Glomerular visceral epithelial cell (primary cell): ENCODE measurements around the gene PHPT1.

Experiments
- DNase-seq: peaks from one replicate; pipeline ENCODE4 v3.0.0-alpha.2; 2016; ENCODE audit errors: extremely low spot score

The PHPT1 gene

DNA sequence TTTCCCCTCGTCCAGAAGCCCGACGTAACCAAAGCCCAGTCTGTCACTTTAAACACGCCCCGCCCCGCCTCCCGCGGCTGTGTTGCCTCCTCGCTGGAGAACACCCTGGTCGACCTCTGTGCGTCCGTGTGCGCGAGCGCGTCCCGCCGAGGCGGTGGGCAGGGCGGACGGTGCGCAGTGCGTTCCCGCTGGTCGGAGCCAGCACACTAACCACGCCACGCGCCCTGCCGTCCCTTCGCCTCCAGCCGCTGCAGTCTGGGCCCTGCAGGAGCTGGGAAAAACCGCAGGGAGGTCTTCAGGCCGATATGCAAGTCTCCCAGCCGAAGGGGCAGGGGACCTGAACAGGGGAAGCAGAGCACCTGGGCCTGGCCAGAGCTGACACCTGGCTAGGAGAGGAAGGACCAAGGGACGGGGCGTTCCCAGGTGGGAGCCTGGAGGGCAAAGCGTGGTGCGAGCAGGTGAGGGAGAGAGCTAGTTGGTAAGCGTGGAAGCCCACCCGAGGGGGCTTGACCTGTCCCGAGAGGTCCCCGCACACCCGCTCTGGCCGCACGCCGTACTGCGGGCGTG lies 1.3 kb upstream of the PHPT1 start:
- DNase-seq = peak; percentile 84

- no peak for DNase-seq
Observed at GRCh38 chr9:136848393-136849037, 694 bp upstream of the PHPT1 start.

GRCh38 chr9:136849960-136850865 lies 1.0 kb downstream of the PHPT1 start:
- no peak for DNase-seq

DNA sequence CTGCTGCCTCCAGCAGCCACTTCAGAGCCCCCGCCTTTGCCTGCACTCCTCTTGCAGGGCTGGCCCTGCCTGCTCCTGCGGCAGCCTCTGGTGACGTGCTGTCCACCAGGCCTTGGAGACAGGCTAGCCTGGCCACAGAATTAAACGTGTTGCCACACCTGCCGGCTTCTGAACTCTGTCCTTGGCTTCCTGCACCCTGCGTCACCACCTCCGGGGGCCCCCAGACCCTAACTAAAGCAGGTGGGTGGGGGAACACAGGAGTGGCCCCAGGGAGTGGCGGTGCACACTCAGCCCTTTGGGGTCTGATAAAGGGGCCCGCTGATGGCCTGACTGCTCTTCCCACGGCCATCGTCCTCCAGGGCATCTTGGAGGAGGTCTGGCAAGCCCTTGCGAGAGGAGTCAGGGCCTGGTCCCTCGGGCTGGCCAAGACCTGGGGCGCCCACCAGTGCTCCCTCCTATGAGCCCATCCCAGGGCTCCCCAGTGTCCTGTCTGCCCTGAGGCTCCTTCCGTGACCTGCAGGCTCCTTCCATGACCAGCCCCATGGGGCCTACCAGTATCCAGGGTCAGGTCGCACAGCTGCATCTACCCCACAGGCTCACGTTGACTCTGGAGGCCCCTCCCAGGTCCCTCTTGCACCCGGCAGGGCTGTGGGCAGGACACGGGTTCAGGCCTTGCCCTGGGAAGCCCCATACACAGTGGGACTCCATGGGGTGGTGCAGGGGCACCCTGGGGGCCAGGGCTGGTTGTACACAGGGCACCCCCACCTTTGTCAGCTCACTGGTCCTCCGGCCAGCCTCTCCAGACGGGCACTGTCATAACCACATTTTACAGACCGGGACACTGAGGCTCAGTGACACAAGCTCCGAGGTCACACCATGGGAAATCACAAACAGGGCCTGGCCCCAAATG lies 1.9 kb downstream of the PHPT1 start:
- DNase-seq = no peak

DNA sequence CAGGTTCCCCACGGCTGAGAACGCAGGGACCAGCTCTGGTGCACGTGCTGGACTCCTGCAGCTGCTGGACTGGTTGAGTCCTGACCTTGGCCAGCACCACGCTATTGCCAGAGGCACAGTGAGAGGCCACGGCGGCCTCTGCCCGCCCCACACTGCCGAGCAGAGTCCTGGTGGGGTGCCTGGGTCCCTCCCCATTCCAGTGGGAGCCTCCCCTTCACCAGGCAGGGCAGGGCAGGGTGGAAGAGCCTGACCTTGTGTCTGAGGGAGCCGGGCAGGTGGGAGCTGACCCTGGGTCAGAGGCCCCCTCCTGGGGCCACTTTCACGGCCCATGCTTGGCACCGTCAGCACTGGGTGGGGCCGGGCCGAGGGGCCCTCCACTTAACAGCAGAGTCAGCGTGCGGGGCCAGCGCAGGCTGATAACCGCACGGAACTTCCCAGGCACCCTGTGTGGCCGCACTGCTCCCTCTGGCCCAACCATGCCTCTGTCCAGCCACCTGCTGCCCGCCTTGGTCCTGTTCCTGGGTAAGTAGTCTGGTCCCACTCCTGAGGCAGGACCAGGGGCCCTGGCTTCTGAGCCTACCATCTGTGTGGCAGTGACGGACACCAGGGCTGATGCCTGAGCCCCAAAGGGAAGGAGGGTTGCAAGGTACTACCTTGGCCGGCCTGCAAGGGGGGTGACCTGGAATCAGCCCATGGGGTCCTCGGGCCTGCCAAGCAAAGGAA lies 2.9 kb downstream of the PHPT1 start, which contains the start of gene MAMDC4:
Gene MAMDC4, plus strand, starts transcription at position 406 of the 723 bp plus-strand sequence. Its CDS starts 71 bp downstream, at position 477.
- no peak for DNase-seq

- no peak for DNase-seq
Observed at GRCh38 chr9:136852664-136853595, 3.7 kb downstream of the PHPT1 start.

DNA sequence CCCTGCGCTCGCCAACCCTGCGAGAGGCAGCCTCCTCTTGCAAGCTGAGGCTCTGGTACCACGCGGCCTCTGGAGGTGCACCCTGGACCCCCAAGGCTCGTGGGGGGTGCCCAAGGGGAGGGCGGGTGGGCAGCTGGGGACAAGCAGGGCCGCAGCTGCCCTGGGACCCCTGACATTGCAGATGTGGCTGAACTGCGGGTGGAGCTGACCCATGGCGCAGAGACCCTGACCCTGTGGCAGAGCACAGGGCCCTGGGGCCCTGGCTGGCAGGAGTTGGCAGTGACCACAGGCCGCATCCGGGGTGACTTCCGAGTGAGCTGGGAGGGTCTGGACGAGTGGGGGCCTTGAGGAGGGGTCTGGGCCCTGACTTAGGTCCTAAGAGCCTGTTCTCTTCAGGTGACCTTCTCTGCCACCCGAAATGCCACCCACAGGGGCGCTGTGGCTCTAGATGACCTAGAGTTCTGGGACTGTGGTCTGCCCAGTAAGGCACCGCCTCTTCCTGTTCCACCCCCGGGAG lies 4.4 kb downstream of the PHPT1 start:
- no peak for DNase-seq

GRCh38 chr9:136854113-136854841 lies 5.1 kb downstream of the PHPT1 start:
- no peak for DNase-seq

DNA sequence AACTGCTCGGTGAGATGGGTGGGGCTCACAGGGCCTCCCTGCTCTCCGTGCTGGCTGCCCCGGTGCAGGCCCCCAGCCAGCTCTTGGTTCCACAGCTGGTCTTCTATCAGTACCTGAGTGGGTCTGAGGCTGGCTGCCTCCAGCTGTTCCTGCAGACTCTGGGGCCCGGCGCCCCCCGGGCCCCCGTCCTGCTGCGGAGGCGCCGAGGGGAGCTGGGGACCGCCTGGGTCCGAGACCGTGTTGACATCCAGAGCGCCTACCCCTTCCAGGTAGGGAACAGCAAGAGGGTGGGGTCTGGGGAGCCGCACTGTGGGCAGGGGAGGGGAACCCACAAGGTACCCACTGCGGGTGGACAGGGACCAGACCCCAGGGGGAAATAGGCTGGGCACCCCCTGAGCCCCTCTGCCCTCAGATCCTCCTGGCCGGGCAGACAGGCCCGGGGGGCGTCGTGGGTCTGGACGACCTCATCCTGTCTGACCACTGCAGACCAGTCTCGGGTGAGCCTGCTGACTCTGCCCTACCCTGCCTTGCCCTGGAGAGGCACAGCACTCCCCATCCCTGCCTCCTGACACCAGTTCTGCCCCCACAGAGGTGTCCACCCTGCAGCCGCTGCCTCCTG lies 5.7 kb downstream of the PHPT1 start:
- DNase-seq = no peak

DNA sequence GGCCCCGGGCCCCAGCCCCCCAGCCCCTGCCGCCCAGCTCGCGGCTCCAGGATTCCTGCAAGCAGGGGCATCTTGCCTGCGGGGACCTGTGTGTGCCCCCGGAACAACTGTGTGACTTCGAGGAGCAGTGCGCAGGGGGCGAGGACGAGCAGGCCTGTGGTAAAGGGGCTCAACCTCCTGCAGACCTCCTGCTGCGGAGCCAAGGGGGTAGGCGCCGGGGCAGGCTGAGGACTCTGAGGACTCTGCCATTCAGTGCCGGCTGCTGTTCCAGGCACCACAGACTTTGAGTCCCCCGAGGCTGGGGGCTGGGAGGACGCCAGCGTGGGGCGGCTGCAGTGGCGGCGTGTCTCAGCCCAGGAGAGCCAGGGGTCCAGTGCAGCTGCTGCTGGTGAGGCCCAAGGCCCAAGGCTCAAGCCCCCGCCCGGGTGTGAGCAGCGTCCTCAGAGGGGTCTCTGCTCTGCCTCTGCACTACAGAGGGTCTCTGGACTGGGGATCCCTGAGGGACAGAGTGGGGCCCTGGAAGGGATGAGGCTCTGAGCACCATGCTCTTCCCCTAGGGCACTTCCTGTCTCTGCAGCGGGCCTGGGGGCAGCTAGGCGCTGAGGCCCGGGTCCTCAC lies 6.4 kb downstream of the PHPT1 start:
- DNase-seq = no peak

GRCh38 chr9:136856079-136856476 lies 6.9 kb downstream of the PHPT1 start:
- no peak for DNase-seq

DNA sequence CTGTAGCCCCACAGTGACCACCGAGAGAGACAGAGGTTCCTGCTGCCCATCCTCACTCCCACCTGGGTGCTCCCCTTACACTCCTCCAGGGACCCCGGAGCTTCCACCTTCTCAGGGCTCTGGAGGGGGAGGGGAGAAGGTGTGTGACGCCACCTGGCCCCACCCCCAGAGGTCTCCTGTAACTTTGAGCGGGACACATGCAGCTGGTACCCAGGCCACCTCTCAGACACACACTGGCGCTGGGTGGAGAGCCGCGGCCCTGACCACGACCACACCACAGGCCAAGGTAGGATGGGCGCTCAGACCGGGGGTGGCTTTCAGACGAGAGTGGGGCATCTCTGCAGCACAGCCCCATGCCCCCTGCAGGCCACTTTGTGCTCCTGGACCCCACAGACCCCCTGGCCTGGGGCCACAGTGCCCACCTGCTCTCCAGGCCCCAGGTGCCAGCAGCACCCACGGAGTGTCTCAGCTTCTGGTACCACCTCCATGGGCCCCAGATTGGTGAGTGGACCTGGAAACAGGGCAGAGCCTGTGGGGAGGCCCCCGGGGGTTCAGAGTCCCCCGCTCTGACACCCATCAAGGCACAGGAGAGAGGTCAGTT lies 7.4 kb downstream of the PHPT1 start:
- no peak for DNase-seq

- DNase-seq = no peak
Observed at GRCh38 chr9:136857166-136857565, 8.0 kb downstream of the PHPT1 start.

- DNase-seq = no peak
Observed at GRCh38 chr9:136857581-136858412, 8.6 kb downstream of the PHPT1 start.

- DNase-seq = no peak
Observed at GRCh38 chr9:136858452-136858843, 9.2 kb downstream of the PHPT1 start.

DNA sequence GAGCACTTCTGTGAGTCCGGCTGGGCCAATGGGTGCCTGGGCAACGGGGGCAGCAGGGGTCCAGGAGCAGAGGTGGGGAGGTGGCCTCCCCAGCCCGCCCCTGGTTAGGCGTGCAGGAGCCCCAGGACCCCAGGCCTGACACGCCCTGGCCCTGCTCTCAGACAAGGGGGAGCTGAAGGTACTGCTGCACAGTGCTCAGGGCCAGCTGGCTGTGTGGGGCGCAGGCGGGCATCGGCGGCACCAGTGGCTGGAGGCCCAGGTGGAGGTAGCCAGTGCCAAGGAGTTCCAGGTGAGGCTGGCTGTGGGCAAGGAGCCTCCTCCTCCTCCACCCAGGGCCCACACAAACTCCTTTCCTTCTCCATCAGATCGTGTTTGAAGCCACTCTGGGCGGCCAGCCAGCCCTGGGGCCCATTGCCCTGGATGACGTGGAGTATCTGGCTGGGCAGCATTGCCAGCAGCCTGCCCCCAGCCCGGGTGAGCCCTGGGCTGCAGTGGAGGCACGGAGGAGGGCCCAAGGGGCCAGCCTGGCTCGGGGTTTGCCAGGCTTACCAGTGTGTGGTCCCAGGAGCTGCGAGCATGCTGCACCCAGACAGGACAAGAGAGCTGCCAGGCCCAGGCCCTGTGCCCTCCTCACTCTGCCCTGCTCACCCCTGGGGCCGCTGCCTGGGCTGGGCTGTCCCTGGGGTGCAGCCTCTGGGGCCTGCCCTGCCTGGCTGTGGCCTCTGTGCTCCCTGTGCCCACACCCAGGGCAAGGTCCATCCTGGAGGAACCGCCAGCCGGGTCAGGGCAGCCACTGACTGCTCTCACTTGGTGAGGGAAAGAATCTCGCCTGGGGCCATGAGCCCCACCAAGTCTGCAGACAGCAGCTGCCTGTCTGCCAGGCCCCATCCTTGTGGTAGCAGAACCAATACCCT lies 9.9 kb downstream of the PHPT1 start:
- peak; percentile 82 for DNase-seq
